ENCODE measurements around the gene JAKMIP2. TPM values are rescaled to one million over a fixed set of nuclear protein-coding genes. Genes with fewer than 3 reads are reported as not detected.

Gene JAKMIP2
- total and polyA plus RNA-seq, 2 donors (not counting 1 experiment from before 2014, with no cell fraction given), result 1.3 to 6.5 TPM

DNA sequence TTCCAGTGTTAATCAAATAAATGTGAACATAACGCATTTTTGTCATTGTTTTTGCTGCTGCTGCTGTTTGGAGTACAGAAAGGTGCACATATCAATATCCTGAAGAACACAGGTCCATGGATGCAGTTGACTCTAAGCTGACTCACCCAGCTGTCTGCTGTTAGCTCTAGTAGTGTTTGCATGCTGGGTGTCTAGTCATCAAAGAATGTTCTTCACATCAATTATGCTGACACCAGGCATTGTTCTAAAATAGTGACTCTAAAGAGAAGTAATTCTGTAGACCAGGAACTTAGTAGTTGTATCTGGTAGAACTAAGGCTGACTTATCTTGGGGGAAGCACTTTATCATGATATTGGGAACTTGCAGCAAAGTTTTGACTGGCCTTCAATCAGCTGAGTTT, 217.0 kb downstream of the JAKMIP2 start:
- Histone ChIP-seq H3K36me3 (ENCODE audit: control insufficient read depth, insufficient read depth, low read length) (no peaks in the 10 kb centered on the region), H3K9ac (ENCODE audit: insufficient read depth, low read length) (no peak overlapping the region), H3K4me1 (ENCODE audit: control insufficient read depth, extremely low read depth, insufficient read depth, low read length) (no peaks in the 10 kb centered on the region), H3K79me2 (ENCODE audit: control insufficient read depth, insufficient read depth, low read length) (no peaks in the 10 kb centered on the region), H2AFZ (ENCODE audit: low read length) (no peak overlapping the region), H3K9me3 (ENCODE audit: control insufficient read depth, insufficient read depth, low read depth, low read length) (no peaks in the 10 kb centered on the region), H3K27me3 (ENCODE audit: control insufficient read depth, insufficient read depth, low read length) (no peaks in the 10 kb centered on the region), H3K4me2 (ENCODE audit: extremely low read depth, insufficient read depth, low read length) (no peak overlapping the region), H3K4me3 (replicated peaks in 1 of 4; ENCODE audit: control extremely low read depth in 1 of 4, insufficient read depth in 1 of 4, low read depth in 3 of 4, low read length in 4 of 4) (no peak overlapping the region), H4K20me1 (ENCODE audit: control insufficient read depth, extremely low read depth, insufficient read depth, low read length) (no peaks in the 10 kb centered on the region), H3K27ac (ENCODE audit: insufficient read depth, low read length) (no peak overlapping the region)
- TF ChIP-seq, protein P1, sequence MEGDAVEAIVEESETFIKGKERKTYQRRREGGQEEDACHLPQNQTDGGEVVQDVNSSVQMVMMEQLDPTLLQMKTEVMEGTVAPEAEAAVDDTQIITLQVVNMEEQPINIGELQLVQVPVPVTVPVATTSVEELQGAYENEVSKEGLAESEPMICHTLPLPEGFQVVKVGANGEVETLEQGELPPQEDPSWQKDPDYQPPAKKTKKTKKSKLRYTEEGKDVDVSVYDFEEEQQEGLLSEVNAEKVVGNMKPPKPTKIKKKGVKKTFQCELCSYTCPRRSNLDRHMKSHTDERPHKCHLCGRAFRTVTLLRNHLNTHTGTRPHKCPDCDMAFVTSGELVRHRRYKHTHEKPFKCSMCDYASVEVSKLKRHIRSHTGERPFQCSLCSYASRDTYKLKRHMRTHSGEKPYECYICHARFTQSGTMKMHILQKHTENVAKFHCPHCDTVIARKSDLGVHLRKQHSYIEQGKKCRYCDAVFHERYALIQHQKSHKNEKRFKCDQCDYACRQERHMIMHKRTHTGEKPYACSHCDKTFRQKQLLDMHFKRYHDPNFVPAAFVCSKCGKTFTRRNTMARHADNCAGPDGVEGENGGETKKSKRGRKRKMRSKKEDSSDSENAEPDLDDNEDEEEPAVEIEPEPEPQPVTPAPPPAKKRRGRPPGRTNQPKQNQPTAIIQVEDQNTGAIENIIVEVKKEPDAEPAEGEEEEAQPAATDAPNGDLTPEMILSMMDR (conservative IDR thresholded peaks at IDR 0.05 in 1 of 2, IDR thresholded peaks at IDR 0.05 in 1 of 2; ENCODE audit: low read depth in 1 of 2, low read length in 2 of 2), result no peak
- TF ChIP-seq EZH2 (IDR thresholded peaks at IDR 0.05; ENCODE audit: low read length, missing control alignments), result no peak
- peak; percentile 51 to 96 for DNase-seq (ENCODE audit: low read depth in 2 of 2)

DNA sequence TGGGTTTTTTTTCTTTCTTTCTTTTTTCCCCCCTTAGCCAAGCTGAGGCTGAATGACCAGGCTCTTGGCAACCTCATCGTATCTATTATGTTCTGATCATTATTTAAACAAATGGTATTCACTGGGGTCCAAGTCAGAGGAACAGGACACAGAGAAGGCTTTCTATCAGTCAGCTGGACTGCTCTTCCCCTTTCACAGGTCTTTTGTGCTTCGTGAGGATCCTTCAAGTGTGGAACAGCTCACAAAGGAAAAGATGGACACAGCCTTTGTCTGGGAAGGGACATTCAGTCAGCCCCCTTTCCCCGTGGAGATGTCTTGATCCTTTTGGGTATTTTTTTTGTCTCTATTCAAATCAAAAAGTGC, 218.4 kb downstream of the JAKMIP2 start:
- Histone ChIP-seq H3K4me2 (ENCODE audit: extremely low read depth, insufficient read depth, low read length) (no peak overlapping the region), H3K79me2 (ENCODE audit: control insufficient read depth, insufficient read depth, low read length) (no peaks in the 10 kb centered on the region), H3K9me3 (ENCODE audit: control insufficient read depth, insufficient read depth, low read depth, low read length) (no peaks in the 10 kb centered on the region), H4K20me1 (ENCODE audit: control insufficient read depth, extremely low read depth, insufficient read depth, low read length) (no peaks in the 10 kb centered on the region), H3K9ac (ENCODE audit: insufficient read depth, low read length) (no peak overlapping the region), H3K36me3 (ENCODE audit: control insufficient read depth, insufficient read depth, low read length) (no peaks in the 10 kb centered on the region), H3K4me3 (replicated peaks in 1 of 4; ENCODE audit: control extremely low read depth in 1 of 4, insufficient read depth in 1 of 4, low read depth in 3 of 4, low read length in 4 of 4) (no peak overlapping the region), H3K27ac (ENCODE audit: insufficient read depth, low read length) (no peak overlapping the region), H2AFZ (ENCODE audit: low read length) (no peak overlapping the region), H3K27me3 (ENCODE audit: control insufficient read depth, insufficient read depth, low read length) (peaks cover 2% of the 10 kb centered on the region), H3K4me1 (ENCODE audit: control insufficient read depth, extremely low read depth, insufficient read depth, low read length) (no peaks in the 10 kb centered on the region)
- no peak for DNase-seq (ENCODE audit: low read depth in 2 of 2)
- no peak for TF ChIP-seq EZH2 (IDR thresholded peaks at IDR 0.05; ENCODE audit: low read length, missing control alignments)
- TF ChIP-seq, protein P1 (conservative IDR thresholded peaks at IDR 0.05 in 1 of 2, IDR thresholded peaks at IDR 0.05 in 1 of 2; ENCODE audit: low read depth in 1 of 2, low read length in 2 of 2), result no peak

DNA sequence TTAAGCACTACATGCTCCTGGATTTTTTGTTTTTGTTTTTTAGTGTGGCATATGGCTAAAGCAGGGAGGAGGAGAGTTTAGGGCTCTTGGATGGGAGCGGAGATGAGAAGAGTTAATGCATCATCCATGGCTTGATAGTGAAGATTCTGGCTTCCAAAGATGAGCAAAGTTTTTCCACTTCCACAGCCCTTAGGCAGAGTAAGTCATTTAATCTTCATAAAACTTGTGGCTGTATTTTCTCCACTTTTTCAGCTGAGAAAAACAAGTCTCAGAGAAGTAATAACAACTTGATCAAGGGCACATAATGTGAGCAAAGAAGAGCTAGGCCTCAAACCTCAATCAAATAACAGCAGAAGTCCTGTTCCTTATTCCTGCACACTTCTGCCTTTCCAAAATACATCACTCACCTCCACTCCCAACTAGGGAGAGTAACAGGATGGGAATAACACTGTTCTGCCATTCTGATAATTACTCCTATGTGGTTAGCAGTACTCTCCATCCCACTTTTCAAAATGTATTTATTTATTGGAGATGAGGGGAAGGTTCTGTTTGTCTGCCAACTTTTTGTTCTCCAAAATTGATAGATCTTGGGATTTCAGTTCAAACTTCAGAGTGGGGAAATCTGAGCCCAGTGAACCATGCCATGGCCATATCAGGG, 218.9 kb downstream of the JAKMIP2 start:
- Histone ChIP-seq H3K4me3 (replicated peaks in 1 of 4; ENCODE audit: control extremely low read depth in 1 of 4, insufficient read depth in 1 of 4, low read depth in 3 of 4, low read length in 4 of 4) (no peak overlapping the region), H3K27me3 (ENCODE audit: control insufficient read depth, insufficient read depth, low read length) (peaks cover 2% of the 10 kb centered on the region), H4K20me1 (ENCODE audit: control insufficient read depth, extremely low read depth, insufficient read depth, low read length) (no peaks in the 10 kb centered on the region), H2AFZ (ENCODE audit: low read length) (no peak overlapping the region), H3K4me2 (ENCODE audit: extremely low read depth, insufficient read depth, low read length) (no peak overlapping the region), H3K9me3 (ENCODE audit: control insufficient read depth, insufficient read depth, low read depth, low read length) (no peaks in the 10 kb centered on the region), H3K36me3 (ENCODE audit: control insufficient read depth, insufficient read depth, low read length) (no peaks in the 10 kb centered on the region), H3K27ac (ENCODE audit: insufficient read depth, low read length) (no peak overlapping the region), H3K9ac (ENCODE audit: insufficient read depth, low read length) (no peak overlapping the region), H3K4me1 (ENCODE audit: control insufficient read depth, extremely low read depth, insufficient read depth, low read length) (no peaks in the 10 kb centered on the region), H3K79me2 (ENCODE audit: control insufficient read depth, insufficient read depth, low read length) (no peaks in the 10 kb centered on the region)
- TF ChIP-seq, protein P1 (conservative IDR thresholded peaks at IDR 0.05 in 1 of 2, IDR thresholded peaks at IDR 0.05 in 1 of 2; ENCODE audit: low read depth in 1 of 2, low read length in 2 of 2), result no peak
- TF ChIP-seq EZH2 (IDR thresholded peaks at IDR 0.05; ENCODE audit: low read length, missing control alignments), result no peak
- DNase-seq (ENCODE audit: low read depth in 2 of 2), result no peak
